ENCODE data around the gene OR2T2. TPM values are rescaled to one million over a fixed set of nuclear protein-coding genes. Genes with fewer than 3 reads are reported as not detected.
"Not testable (repeated sequence)": the region's sequence is repeated elsewhere in the genome, so short reads cannot be mapped to it uniquely, and the experiment has no call there.

The OR2T2 gene
- not detected in 2 replicates for total RNA-seq
- long read RNA-seq = 0 reads

- H3K4me3 Mint-ChIP-seq; H3K4me1 Mint-ChIP-seq; H3K36me3 Mint-ChIP-seq (ENCODE audit: low read depth); H3K27me3 Mint-ChIP-seq (ENCODE audit: low read depth); H3K27ac Mint-ChIP-seq (ENCODE audit: unreplicated experiment); DNase-seq (ENCODE audit: low read depth, low spot score): not testable (repeated sequence)
- H3K9me3 Mint-ChIP-seq = peaks cover 15% of the 10 kb centered on the region
Observed at GRCh38 chr1:248445399-248445798, at the start of gene OR2T2. TSS of gene OR2T2 (plus strand) at chr1:248445637. CDS start at chr1:248452798, 7,161 bp downstream.

GRCh38 chr1:248402748-248403147, 42.7 kb upstream of the OR2T2 start, which contains the start of gene OR2T1:
TSS of gene OR2T1 (plus strand) at chr1:248403048. CDS start at chr1:248406148, 3,100 bp downstream.
- Mint-ChIP-seq H3K27me3 (ENCODE audit: low read depth) (no peaks in the 10 kb centered on the region), H3K4me1 (no peaks in the 10 kb centered on the region), H3K4me3 (no peak within 1 kb of the TSS), H3K9me3 (peaks cover 21% of the 10 kb centered on the region), H3K27ac (ENCODE audit: unreplicated experiment) (no peak within 1 kb of the TSS), H3K36me3 (ENCODE audit: low read depth) (peaks cover 8% of the 10 kb centered on the region)
- DNase-seq (ENCODE audit: low read depth, low spot score) = no peak
- TF ChIP-seq CTCF (conservative IDR thresholded peaks at IDR 0.05) = no peak

- H3K9me3 Mint-ChIP-seq = peaks cover 21% of the 10 kb centered on the region
- DNase-seq (ENCODE audit: low read depth, low spot score) = no peak
- no peaks in the 10 kb centered on the region for H3K27me3 Mint-ChIP-seq (ENCODE audit: low read depth)
- H3K4me3 Mint-ChIP-seq = no peak overlapping the region
- peaks cover 8% of the 10 kb centered on the region for H3K36me3 Mint-ChIP-seq (ENCODE audit: low read depth)
- no peaks in the 10 kb centered on the region for H3K4me1 Mint-ChIP-seq
- no peak overlapping the region for H3K27ac Mint-ChIP-seq (ENCODE audit: unreplicated experiment)
- no peak for TF ChIP-seq CTCF (conservative IDR thresholded peaks at IDR 0.05)
Observed at GRCh38 chr1:248404024-248404423, 41.4 kb upstream of the OR2T2 start.

- TF ChIP-seq CTCF (conservative IDR thresholded peaks at IDR 0.05) = no peak
- Mint-ChIP-seq H3K4me1 (no peaks in the 10 kb centered on the region), H3K4me3 (no peak overlapping the region), H3K9me3 (peaks cover 28% of the 10 kb centered on the region), H3K27me3 (ENCODE audit: low read depth) (no peaks in the 10 kb centered on the region), H3K36me3 (ENCODE audit: low read depth) (peaks cover 18% of the 10 kb centered on the region), H3K27ac (ENCODE audit: unreplicated experiment) (no peak overlapping the region)
- no peak for DNase-seq (ENCODE audit: low read depth, low spot score)
Observed at GRCh38 chr1:248406721-248407692, 38.4 kb upstream of the OR2T2 start.

GRCh38 chr1:248416226-248416625, 29.2 kb upstream of the OR2T2 start:
- TF ChIP-seq CTCF (conservative IDR thresholded peaks at IDR 0.05) = no peak
- Mint-ChIP-seq H3K4me1 (no peaks in the 10 kb centered on the region), H3K27ac (ENCODE audit: unreplicated experiment) (no peak overlapping the region), H3K4me3 (no peak overlapping the region), H3K9me3 (peaks cover 19% of the 10 kb centered on the region), H3K36me3 (ENCODE audit: low read depth) (no peaks in the 10 kb centered on the region), H3K27me3 (ENCODE audit: low read depth) (no peaks in the 10 kb centered on the region)
- DNase-seq (ENCODE audit: low read depth, low spot score) = no peak

- H3K4me3 Mint-ChIP-seq = no peak overlapping the region
- no peaks in the 10 kb centered on the region for H3K4me1 Mint-ChIP-seq
- no peak for DNase-seq (ENCODE audit: low read depth, low spot score)
- H3K27ac Mint-ChIP-seq (ENCODE audit: unreplicated experiment) = no peak overlapping the region
- H3K9me3 Mint-ChIP-seq = peaks cover 19% of the 10 kb centered on the region
- H3K27me3 Mint-ChIP-seq (ENCODE audit: low read depth) = no peaks in the 10 kb centered on the region
- peaks cover 2% of the 10 kb centered on the region for H3K36me3 Mint-ChIP-seq (ENCODE audit: low read depth)
- TF ChIP-seq CTCF (conservative IDR thresholded peaks at IDR 0.05) = no peak
Observed at GRCh38 chr1:248417854-248418253, 27.6 kb upstream of the OR2T2 start.

Measured in neural crest cell (in vitro differentiated cells).